HG03039 (cell line): ENCODE results near the gene NLGN4X.

Source experiments
- ATAC-seq: cut with Tn5 transposase; IDR thresholded peaks from one replicate; pipeline ENCODE4 v1.9.1; 2021; ENCODE audit warnings: mild to moderate bottlenecking, moderate library complexity; ENCODE audit not compliant: unreplicated experiment

The NLGN4X gene

GRCh38 chrX:5876984-5877596, 351.6 kb downstream of the NLGN4X start:
- no peak for ATAC-seq

- ATAC-seq: no peak
These were observed 358.4 kb downstream of the NLGN4X start for GRCh38 chrX:5870238-5870637.

DNA sequence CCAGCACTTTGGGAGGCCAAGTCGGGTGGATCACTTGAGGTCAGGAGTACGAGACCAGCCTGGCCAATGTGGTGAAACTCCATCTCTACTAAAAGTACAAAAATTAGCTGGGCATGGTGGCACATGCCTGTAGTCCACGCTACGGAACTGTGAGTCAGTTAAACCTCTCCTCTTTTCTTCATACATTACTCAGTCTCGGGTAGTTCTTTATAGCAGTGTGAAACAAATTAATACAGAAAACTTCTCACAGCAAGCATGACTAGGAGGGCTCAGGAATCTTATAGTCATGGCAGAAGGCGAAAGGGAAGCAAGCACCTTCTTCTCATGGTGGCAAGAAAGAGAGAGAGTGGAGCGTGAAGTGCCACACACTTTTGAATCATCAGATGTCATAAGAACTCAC, 358.9 kb downstream of the NLGN4X start:
- no peak for ATAC-seq

GRCh38 chrX:5867778-5868177, 360.9 kb downstream of the NLGN4X start:
- ATAC-seq: no peak

DNA sequence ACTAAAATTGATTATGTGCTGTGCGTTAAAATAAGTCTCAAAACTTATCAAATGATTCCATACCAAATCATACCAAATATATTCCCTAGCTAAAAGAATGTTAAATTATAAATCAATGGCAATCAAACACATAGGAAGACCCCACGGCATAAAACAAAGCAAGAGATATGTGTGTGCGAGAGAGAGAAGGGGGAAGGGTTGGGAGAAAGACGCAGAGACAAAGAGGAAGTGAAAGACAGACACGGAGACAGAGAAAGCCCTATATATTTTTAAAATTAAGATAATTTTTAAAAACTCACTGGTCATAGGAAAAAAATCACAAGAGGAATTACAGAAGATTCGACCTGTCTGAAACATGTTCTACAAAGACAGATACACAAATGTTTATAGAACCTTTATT, 371.4 kb downstream of the NLGN4X start:
- ATAC-seq: no peak

DNA sequence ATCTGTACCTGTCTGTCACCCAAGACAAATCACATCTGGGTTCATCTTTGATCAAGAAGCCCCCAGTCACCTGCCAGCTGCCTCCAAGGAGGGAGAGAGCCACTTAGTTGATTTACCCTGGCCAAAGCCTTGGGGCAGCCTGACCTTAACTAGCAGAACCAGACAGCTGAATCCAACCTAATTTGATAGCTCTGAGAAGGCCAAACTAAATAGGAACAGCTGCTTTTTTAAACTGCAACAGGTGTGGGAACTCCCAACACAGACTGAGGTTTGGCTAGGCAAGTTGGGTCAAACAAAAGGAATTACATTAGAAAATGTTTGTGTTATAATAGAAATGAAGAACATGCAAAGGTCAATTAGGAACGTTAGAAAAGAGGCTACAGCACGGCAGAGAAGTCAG, 375.7 kb downstream of the NLGN4X start:
- no peak for ATAC-seq

DNA sequence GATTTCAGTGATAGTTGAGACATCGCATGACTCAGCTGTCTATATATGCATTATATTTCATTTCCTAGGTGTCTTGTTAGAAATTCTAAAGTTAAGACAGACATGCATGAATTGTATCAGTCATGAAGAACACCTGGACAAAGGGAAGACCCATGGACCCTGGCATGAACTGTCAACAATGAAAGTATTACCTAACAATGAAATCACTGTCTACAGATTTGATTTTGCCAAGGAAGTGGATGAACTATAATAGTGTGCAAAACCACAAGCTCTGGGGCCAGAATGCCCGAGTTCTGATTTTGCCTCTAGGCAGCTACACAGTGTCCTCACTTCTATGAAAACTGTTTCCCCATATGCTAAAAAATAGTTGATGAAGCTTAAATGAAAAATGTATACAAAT, 386.1 kb downstream of the NLGN4X start:
- no peak for ATAC-seq
